Measurements from ENCODE around the gene OVCA2. TPM values are rescaled to one million over a fixed set of nuclear protein-coding genes. Genes with fewer than 3 reads are reported as not detected.

The OVCA2 gene
- total and polyA plus RNA-seq, 12 donors = 15.3 to 47.5 (median 17.7) TPM

GRCh38 chr17:2090804-2091534 is 49.1 kb downstream of the OVCA2 start:
- DNase-seq (peak; percentile 50 to 77), ATAC-seq (peak in 7 of 8 donors; percentile 51 to 68 (median 59))
- 45 to 55% methylated on average over 2 of the region's 2 CpGs for WGBS, 2 donors
- no peaks in the 10 kb centered on the region for H3K9me3 ChIP-seq
- no peaks in the 10 kb centered on the region for H3K27me3 ChIP-seq
- TF ChIP-seq, protein P1, sequence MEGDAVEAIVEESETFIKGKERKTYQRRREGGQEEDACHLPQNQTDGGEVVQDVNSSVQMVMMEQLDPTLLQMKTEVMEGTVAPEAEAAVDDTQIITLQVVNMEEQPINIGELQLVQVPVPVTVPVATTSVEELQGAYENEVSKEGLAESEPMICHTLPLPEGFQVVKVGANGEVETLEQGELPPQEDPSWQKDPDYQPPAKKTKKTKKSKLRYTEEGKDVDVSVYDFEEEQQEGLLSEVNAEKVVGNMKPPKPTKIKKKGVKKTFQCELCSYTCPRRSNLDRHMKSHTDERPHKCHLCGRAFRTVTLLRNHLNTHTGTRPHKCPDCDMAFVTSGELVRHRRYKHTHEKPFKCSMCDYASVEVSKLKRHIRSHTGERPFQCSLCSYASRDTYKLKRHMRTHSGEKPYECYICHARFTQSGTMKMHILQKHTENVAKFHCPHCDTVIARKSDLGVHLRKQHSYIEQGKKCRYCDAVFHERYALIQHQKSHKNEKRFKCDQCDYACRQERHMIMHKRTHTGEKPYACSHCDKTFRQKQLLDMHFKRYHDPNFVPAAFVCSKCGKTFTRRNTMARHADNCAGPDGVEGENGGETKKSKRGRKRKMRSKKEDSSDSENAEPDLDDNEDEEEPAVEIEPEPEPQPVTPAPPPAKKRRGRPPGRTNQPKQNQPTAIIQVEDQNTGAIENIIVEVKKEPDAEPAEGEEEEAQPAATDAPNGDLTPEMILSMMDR (IDR thresholded peaks at IDR 0.05) = peak in 7 of 9 donors; percentile 21 to 56 (median 35)
- intact Hi-C loops (cut with DNase I) = loop anchor here in 4 of 10 donors (5.0 to 10.0 kb wide), 4 partner anchors 34 to 154 kb away; partner anchors contain the start of gene HIC1 (in 1 of the 4)
- H3K4me3 ChIP-seq = peak overlapping the region in 3 of 10 donors; percentile 36 to 50 (median 39)
- H3K4me1 ChIP-seq = peaks cover 24 to 87% (median 67%) of the 10 kb centered on the region in 9 donors
- peak overlapping the region in 9 of 10 donors; percentile 88 to 97 (median 92) for H3K27ac ChIP-seq
- H3K36me3 ChIP-seq = peaks cover 0 to 12% (median 0%) of the 10 kb centered on the region in 9 donors

DNA sequence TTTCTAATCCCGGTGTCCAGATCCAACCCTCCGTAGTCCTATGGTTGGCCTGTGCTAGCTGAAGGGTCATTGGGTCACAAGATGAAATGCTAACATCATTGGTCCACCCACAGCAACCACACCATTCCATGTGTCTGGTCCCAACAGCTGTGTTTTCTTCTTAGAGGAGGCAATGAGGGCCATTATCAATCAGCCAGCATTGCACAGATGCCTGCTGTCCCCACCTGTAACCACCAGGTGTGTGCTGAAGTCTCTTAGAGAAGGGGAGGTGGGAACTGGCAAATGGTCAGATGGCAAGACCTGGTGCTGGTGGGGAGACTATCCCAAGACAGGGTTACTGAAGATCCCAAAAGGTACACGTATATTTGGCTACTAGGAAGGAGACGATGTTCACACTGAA is 50.4 kb downstream of the OVCA2 start:
- intact Hi-C loops (cut with DNase I) = loop anchor here in 4 of 10 donors (5.0 to 10.0 kb wide), 4 partner anchors 35 to 153 kb away; partner anchors contain the start of gene HIC1 (in 1 of the 4)
- Histone ChIP-seq H3K4me3 (no peak overlapping the region), H3K4me1 (peaks cover 16 to 78% (median 54%) of the 10 kb centered on the region in 9 donors), H3K9me3 (no peaks in the 10 kb centered on the region), H3K36me3 (peaks cover 0 to 12% (median 0%) of the 10 kb centered on the region in 9 donors), H3K27ac (peak overlapping the region in 6 of 10 donors; percentile 2 to 92 (median 30)), H3K27me3 (no peaks in the 10 kb centered on the region)
- TF ChIP-seq, protein P1 (IDR thresholded peaks at IDR 0.05) = no peak
- no peak for ATAC-seq
- DNase-seq = no peak
- 89 to 92% methylated on average over 4 of the region's 4 CpGs for WGBS, 2 donors

Small RNA genes lying within 50 kb of the gene (microRNA-seq; reads per million reads assigned to microRNA genes)
- gene MIR132 (792 to 1,156 reads per million in 2 donors), gene MIR212 (32.9 to 34.2 reads per million in 2 donors)

Other genes with a start within 250 kb of the OVCA2 start
- gene SMYD4, start 212.1 kb upstream of the OVCA2 start, total RNA-seq = 10 to 100 TPM in 4 of 10 donors, 1 to 10 TPM in 6; 7.2 to 13.5 (median 9.3) TPM
- gene SMYD4, start 212.1 kb upstream of the OVCA2 start, polyA plus RNA-seq = 1 to 10 TPM; 4.6 to 6.9 TPM
- 10 to 100 TPM; 51.1 to 96.6 (median 75.4) TPM for gene RPA1, start 212.0 kb upstream of the OVCA2 start, total RNA-seq
- 10 to 100 TPM in 1 of 2 donors, 1 to 10 TPM in 1; 7.2 to 32.3 TPM for gene RPA1, start 212.0 kb upstream of the OVCA2 start, polyA plus RNA-seq
- gene RTN4RL1, start 16.7 kb upstream of the OVCA2 start, total RNA-seq = 1 to 10 TPM in 9 of 10 donors, under 1 TPM in 1; 0.81 to 6.3 (median 2.5) TPM
- 1 to 10 TPM; 3.0 to 3.1 TPM for gene RTN4RL1, start 16.7 kb upstream of the OVCA2 start, polyA plus RNA-seq
- gene DPH1, start 11.9 kb upstream of the OVCA2 start, total RNA-seq = 10 to 100 TPM; 22.8 to 40.0 (median 25.9) TPM
- gene DPH1, start 11.9 kb upstream of the OVCA2 start, polyA plus RNA-seq = 10 to 100 TPM; 19.0 to 28.9 TPM
- gene HIC1, start 13.1 kb downstream of the OVCA2 start, total RNA-seq = 10 to 100 TPM in 7 of 10 donors, 1 to 10 TPM in 3; 3.5 to 37.5 (median 12.1) TPM
- 10 to 100 TPM in 1 of 2 donors, 1 to 10 TPM in 1; 8.3 to 14.3 TPM for gene HIC1, start 13.1 kb downstream of the OVCA2 start, polyA plus RNA-seq